Measurements from ENCODE around the gene HSCB. TPM values are rescaled to one million over a fixed set of nuclear protein-coding genes. Genes with fewer than 3 reads are reported as not detected.
A peak's percentile ranks its signal among the peaks of the same experiment; 100 is the strongest.

HSCB gene
- total and polyA plus RNA-seq, 9 of the 15 experiments (the other 6 are each of a cell fraction or from before 2014, with no cell fraction given): 2.6 to 13.1 (median 8.6) TPM

- TF ChIP-seq, protein P1, sequence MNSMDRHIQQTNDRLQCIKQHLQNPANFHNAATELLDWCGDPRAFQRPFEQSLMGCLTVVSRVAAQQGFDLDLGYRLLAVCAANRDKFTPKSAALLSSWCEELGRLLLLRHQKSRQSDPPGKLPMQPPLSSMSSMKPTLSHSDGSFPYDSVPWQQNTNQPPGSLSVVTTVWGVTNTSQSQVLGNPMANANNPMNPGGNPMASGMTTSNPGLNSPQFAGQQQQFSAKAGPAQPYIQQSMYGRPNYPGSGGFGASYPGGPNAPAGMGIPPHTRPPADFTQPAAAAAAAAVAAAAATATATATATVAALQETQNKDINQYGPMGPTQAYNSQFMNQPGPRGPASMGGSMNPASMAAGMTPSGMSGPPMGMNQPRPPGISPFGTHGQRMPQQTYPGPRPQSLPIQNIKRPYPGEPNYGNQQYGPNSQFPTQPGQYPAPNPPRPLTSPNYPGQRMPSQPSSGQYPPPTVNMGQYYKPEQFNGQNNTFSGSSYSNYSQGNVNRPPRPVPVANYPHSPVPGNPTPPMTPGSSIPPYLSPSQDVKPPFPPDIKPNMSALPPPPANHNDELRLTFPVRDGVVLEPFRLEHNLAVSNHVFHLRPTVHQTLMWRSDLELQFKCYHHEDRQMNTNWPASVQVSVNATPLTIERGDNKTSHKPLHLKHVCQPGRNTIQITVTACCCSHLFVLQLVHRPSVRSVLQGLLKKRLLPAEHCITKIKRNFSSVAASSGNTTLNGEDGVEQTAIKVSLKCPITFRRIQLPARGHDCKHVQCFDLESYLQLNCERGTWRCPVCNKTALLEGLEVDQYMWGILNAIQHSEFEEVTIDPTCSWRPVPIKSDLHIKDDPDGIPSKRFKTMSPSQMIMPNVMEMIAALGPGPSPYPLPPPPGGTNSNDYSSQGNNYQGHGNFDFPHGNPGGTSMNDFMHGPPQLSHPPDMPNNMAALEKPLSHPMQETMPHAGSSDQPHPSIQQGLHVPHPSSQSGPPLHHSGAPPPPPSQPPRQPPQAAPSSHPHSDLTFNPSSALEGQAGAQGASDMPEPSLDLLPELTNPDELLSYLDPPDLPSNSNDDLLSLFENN (IDR thresholded peaks at IDR 0.05; ENCODE audit: low read depth in 2 of 2, low read length in 2 of 2): no peak
- TF ChIP-seq BCOR (IDR thresholded peaks at IDR 0.05) (no peak), RUNX1 (IDR thresholded peaks at IDR 0.05; ENCODE audit: low read depth) (no peak), MCM5 (IDR thresholded peaks at IDR 0.05; ENCODE audit: low read depth) (no peak), NFRKB (IDR thresholded peaks at IDR 0.05; ENCODE audit: low read depth) (peak; percentile 66; the same call in 1 of the 2 replicates), FOXJ3 (CRISPR knock-in tag; IDR thresholded peaks at IDR 0.05) (no peak), ZNF212 (CRISPR knock-in tag; IDR thresholded peaks at IDR 0.05) (no peak), THRB (CRISPR knock-in tag; conservative IDR thresholded peaks at IDR 0.05) (peak; percentile 73), BRD9 (IDR thresholded peaks at IDR 0.05; ENCODE audit: low read depth, partially characterized antibody) (peak; percentile 31), CEBPG (CRISPR knock-in tag; IDR thresholded peaks at IDR 0.05) (peak; percentile 96), CEBPG (tag; conservative IDR thresholded peaks at IDR 0.05 in 1 of 2, IDR thresholded peaks at IDR 0.05 in 1 of 2) (peak; percentile 99), KAT7 (CRISPR knock-in tag; IDR thresholded peaks at IDR 0.05; ENCODE audit: borderline replicate concordance) (no peak), ZBTB26 (CRISPR knock-in tag; IDR thresholded peaks at IDR 0.05) (0 out of 2 replicates have a peak, but pooled peaks have one; percentile 76), GATAD2A (IDR thresholded peaks at IDR 0.05) (no peak), KLF13 (tag; IDR thresholded peaks at IDR 0.05; ENCODE audit: borderline replicate concordance, low read depth) (no peak), PHTF2 (CRISPR knock-in tag; IDR thresholded peaks at IDR 0.05) (no peak), ATF1 (CRISPR knock-in tag; IDR thresholded peaks at IDR 0.05) (no peak), ATF1 (tag; IDR thresholded peaks at IDR 0.05) (peak; percentile 73), JUN (IDR thresholded peaks at IDR 0.05; ENCODE audit: borderline replicate concordance, low read depth, low read length) (peak; percentile 33; the same call in 1 of the 2 replicates), JUN (CRISPR knock-in tag; IDR thresholded peaks at IDR 0.05; ENCODE audit: borderline replicate concordance) (no peak), ZNF830 (CRISPR knock-in tag; IDR thresholded peaks at IDR 0.05) (no peak)
- TF ChIP-seq, protein P2, sequence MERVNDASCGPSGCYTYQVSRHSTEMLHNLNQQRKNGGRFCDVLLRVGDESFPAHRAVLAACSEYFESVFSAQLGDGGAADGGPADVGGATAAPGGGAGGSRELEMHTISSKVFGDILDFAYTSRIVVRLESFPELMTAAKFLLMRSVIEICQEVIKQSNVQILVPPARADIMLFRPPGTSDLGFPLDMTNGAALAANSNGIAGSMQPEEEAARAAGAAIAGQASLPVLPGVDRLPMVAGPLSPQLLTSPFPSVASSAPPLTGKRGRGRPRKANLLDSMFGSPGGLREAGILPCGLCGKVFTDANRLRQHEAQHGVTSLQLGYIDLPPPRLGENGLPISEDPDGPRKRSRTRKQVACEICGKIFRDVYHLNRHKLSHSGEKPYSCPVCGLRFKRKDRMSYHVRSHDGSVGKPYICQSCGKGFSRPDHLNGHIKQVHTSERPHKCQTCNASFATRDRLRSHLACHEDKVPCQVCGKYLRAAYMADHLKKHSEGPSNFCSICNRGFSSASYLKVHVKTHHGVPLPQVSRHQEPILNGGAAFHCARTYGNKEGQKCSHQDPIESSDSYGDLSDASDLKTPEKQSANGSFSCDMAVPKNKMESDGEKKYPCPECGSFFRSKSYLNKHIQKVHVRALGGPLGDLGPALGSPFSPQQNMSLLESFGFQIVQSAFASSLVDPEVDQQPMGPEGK (CRISPR knock-in tag; IDR thresholded peaks at IDR 0.05; ENCODE audit: borderline replicate concordance): no peak
Observed at GRCh38 chr22:28798810-28799605, 57.2 kb downstream of the HSCB start (continued).

Measured in K562 (cell line).